H54 (cell line): ENCODE data around the gene UROC1.

Source experiments
- DNase-seq: peaks from one replicate; pipeline ENCODE4 v3.0.0; 2011; ENCODE audit warnings: low spot score, mixed read lengths; ENCODE audit not compliant: insufficient read length
- FAIRE-seq: peaks from 3 replicates; lab custom pipeline; 2011; peaks lifted over from hg19 to GRCh38; lab: Jason Lieb, UNC
- POLR2A ChIP-seq: IDR thresholded peaks from 2 replicates; pipeline ENCODE4 v1.6.1; 2011; ENCODE audit warnings: low read depth, mild to moderate bottlenecking, low read length

UROC1 gene

GRCh38 chr3:126448136-126448892 lies 69.3 kb downstream of the UROC1 start:
- FAIRE-seq (no peak), DNase-seq (no peak)

GRCh38 chr3:126447456-126448106 lies 70.0 kb downstream of the UROC1 start:
- no peak for DNase-seq
- FAIRE-seq, result no peak
- no peak for TF ChIP-seq POLR2A

More at GRCh38 chr3:126448136-126448892, 69.3 kb downstream of the UROC1 start:
- no peak for TF ChIP-seq POLR2A

- DNase-seq (no peak), FAIRE-seq (no peak)
- TF ChIP-seq POLR2A, result no peak
Measured at GRCh38 chr3:126446791-126447190, 70.8 kb downstream of the UROC1 start.

GRCh38 chr3:126446301-126446700 lies 71.3 kb downstream of the UROC1 start:
- DNase-seq (no peak), FAIRE-seq (no peak)
- TF ChIP-seq POLR2A, result no peak

GRCh38 chr3:126445506-126445905 lies 72.1 kb downstream of the UROC1 start:
- DNase-seq, result no peak
- no peak for TF ChIP-seq POLR2A
- no peak for FAIRE-seq

- DNase-seq (no peak), FAIRE-seq (no peak)
- TF ChIP-seq POLR2A, result no peak
Measured at GRCh38 chr3:126442856-126443242, 74.7 kb downstream of the UROC1 start.

GRCh38 chr3:126442094-126442855 lies 75.3 kb downstream of the UROC1 start:
- DNase-seq (no peak), FAIRE-seq (no peak)
- no peak for TF ChIP-seq POLR2A

GRCh38 chr3:126441256-126441880 lies 76.2 kb downstream of the UROC1 start:
- FAIRE-seq (no peak), DNase-seq (no peak)
- no peak for TF ChIP-seq POLR2A

GRCh38 chr3:126440709-126440995 lies 76.9 kb downstream of the UROC1 start:
- DNase-seq, result no peak
- no peak for TF ChIP-seq POLR2A
- FAIRE-seq, result no peak

- DNase-seq (no peak), FAIRE-seq (no peak)
- no peak for TF ChIP-seq POLR2A
Measured at GRCh38 chr3:126439968-126440708, 77.4 kb downstream of the UROC1 start.

- no peak for TF ChIP-seq POLR2A
- DNase-seq (no peak), FAIRE-seq (no peak)
Measured at GRCh38 chr3:126439346-126439967, 78.1 kb downstream of the UROC1 start.

- TF ChIP-seq POLR2A, result no peak
- FAIRE-seq (no peak), DNase-seq (no peak)
Measured at GRCh38 chr3:126438746-126439145, 78.8 kb downstream of the UROC1 start.

- DNase-seq (no peak), FAIRE-seq (no peak)
- no peak for TF ChIP-seq POLR2A
Measured at GRCh38 chr3:126438186-126438585, 79.4 kb downstream of the UROC1 start.
